Stimulated activated memory B cell treated with anti-CD40 and anti-IgM and Interleukin-4, amounts not matched to agents 10 μg/mL and 1 μg/mL and 100 μg/mL, for 72 hours (primary cell): ENCODE data around the gene TCEANC2.
"Not testable (repeated sequence)": the region's sequence is repeated elsewhere in the genome, so short reads cannot be mapped to it uniquely, and the experiment has no call there.

Experiments used
- ATAC-seq: fragments of 150-1000 bp; cut with Tn5 transposase; 2 replicates; pipeline ENCODE4 v1.10.0; 2021
- H3K27ac Mint-ChIP-seq: one replicate; pipeline ENCODE4 v1.8.0; 2022; ENCODE audit warnings: mild to moderate bottlenecking, mixed read lengths
- H3K27me3 Mint-ChIP-seq: one replicate; pipeline ENCODE4 v1.8.0; 2022; ENCODE audit warnings: mixed read lengths
- H3K36me3 Mint-ChIP-seq: one replicate; pipeline ENCODE4 v1.8.0; 2022; ENCODE audit warnings: mixed read lengths
- H3K4me1 Mint-ChIP-seq: one replicate; pipeline ENCODE4 v1.8.0; 2022; ENCODE audit warnings: mixed read lengths
- H3K4me3 Mint-ChIP-seq: one replicate; pipeline ENCODE4 v1.8.0; 2022; ENCODE audit warnings: mild to moderate bottlenecking, moderate library complexity, mixed read lengths
- H3K9me3 Mint-ChIP-seq: one replicate; pipeline ENCODE4 v1.8.0; 2022; ENCODE audit warnings: mixed read lengths

TCEANC2 gene

DNA sequence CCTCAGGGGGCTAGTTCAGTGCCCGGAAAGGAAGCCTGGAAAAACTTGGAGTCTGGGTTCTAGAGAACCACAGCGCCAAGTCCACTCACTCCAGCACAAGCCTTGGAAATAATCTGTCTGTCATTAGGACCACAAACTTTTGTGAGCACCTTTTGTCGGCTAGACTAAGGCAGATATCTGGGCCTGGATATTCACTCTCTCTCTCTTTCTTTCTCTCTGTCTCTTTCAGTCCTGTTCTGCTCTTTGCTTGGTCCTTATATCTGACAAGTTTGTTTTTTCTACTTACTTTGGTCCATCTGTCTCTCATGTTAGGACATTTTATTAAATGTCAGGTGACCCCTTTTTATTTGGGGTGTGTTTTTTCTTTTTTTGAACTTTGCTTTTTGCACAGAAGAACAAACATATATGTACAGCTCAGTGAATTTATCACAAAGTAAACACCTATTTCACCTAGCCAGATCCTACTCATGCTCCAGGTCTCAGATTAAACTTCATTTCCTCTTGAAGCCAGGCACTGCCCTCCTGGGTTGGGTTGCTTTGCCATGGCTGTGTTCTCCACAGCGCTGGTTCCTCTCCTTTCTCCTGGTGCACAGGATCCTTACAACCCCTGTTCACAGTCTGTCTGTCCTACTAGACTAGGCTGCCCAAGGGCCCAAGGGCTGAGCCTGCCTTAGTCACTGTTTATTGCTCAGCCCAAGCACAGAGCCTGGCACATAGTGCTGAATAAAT lies 40.8 kb downstream of the TCEANC2 start:
- Mint-ChIP-seq H3K9me3 (no peaks in the 10 kb centered on the region), H3K4me3 (no peak overlapping the region), H3K4me1 (no peaks in the 10 kb centered on the region), H3K36me3 (peaks cover 50% of the 10 kb centered on the region), H3K27me3 (no peaks in the 10 kb centered on the region), H3K27ac (no peak overlapping the region)
- no peak for ATAC-seq

- H3K9me3 Mint-ChIP-seq, H3K4me1 Mint-ChIP-seq, H3K27me3 Mint-ChIP-seq, H3K27ac Mint-ChIP-seq, H3K4me3 Mint-ChIP-seq, ATAC-seq: not testable (repeated sequence)
- peaks cover 55% of the 10 kb centered on the region for H3K36me3 Mint-ChIP-seq
Measured at GRCh38 chr1:54094730-54095105, 41.3 kb downstream of the TCEANC2 start.

GRCh38 chr1:54095546-54096226 lies 42.3 kb downstream of the TCEANC2 start:
- Mint-ChIP-seq H3K36me3 (peaks cover 63% of the 10 kb centered on the region), H3K27ac (no peak overlapping the region), H3K4me3 (no peak overlapping the region), H3K4me1 (no peaks in the 10 kb centered on the region), H3K27me3 (no peaks in the 10 kb centered on the region), H3K9me3 (no peaks in the 10 kb centered on the region)
- no peak for ATAC-seq

GRCh38 chr1:54096227-54096876 lies 42.9 kb downstream of the TCEANC2 start:
- Mint-ChIP-seq H3K4me1 (no peaks in the 10 kb centered on the region), H3K27me3 (no peaks in the 10 kb centered on the region), H3K9me3 (no peaks in the 10 kb centered on the region), H3K36me3 (peaks cover 69% of the 10 kb centered on the region), H3K4me3 (no peak overlapping the region), H3K27ac (no peak overlapping the region)
- ATAC-seq, result no peak

DNA sequence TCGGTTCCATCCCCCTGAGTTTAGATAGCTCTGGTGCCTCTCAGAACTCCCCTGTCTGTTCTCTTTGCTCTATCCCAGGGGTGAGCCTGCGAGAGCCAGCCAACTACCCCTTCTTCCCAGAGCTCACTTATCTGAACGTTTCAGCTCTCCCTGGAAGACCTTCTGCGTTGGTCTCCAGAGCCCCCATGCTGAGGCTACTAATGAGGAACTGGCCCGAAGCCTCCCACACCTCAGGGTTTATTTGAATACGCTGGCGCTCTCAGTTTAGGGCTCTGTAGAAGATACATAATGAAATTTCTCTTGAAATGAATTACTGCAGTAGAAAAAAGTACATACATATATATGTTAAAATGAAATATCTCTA lies 43.5 kb downstream of the TCEANC2 start:
- no peak overlapping the region for H3K27ac Mint-ChIP-seq
- ATAC-seq, result peak; percentile 24
- no peaks in the 10 kb centered on the region for H3K4me1 Mint-ChIP-seq
- no peak overlapping the region for H3K4me3 Mint-ChIP-seq
- peaks cover 69% of the 10 kb centered on the region for H3K36me3 Mint-ChIP-seq
- H3K9me3 Mint-ChIP-seq, result peaks cover 1% of the 10 kb centered on the region
- no peaks in the 10 kb centered on the region for H3K27me3 Mint-ChIP-seq

GRCh38 chr1:54099061-54099610 lies 45.7 kb downstream of the TCEANC2 start:
- Mint-ChIP-seq H3K36me3 (peaks cover 75% of the 10 kb centered on the region), H3K27me3 (no peaks in the 10 kb centered on the region), H3K4me1 (no peaks in the 10 kb centered on the region), H3K27ac (no peak overlapping the region), H3K4me3 (no peak overlapping the region), H3K9me3 (peaks cover 6% of the 10 kb centered on the region)
- ATAC-seq, result no peak

GRCh38 chr1:54100500-54100899 lies 47.1 kb downstream of the TCEANC2 start:
- H3K36me3 Mint-ChIP-seq, result peaks cover 68% of the 10 kb centered on the region
- H3K9me3 Mint-ChIP-seq, result peaks cover 6% of the 10 kb centered on the region
- no peak overlapping the region for H3K4me3 Mint-ChIP-seq
- no peaks in the 10 kb centered on the region for H3K4me1 Mint-ChIP-seq
- ATAC-seq, result no peak
- no peaks in the 10 kb centered on the region for H3K27me3 Mint-ChIP-seq
- H3K27ac Mint-ChIP-seq, result no peak overlapping the region

- Mint-ChIP-seq H3K4me3 (no peak overlapping the region), H3K36me3 (peaks cover 48% of the 10 kb centered on the region), H3K9me3 (peaks cover 6% of the 10 kb centered on the region), H3K27me3 (no peaks in the 10 kb centered on the region), H3K27ac (no peak overlapping the region), H3K4me1 (no peaks in the 10 kb centered on the region)
- no peak for ATAC-seq
Measured at GRCh38 chr1:54103414-54103813, 50.0 kb downstream of the TCEANC2 start.

- not testable (repeated sequence) for H3K4me1 Mint-ChIP-seq, H3K4me3 Mint-ChIP-seq, H3K27ac Mint-ChIP-seq, H3K9me3 Mint-ChIP-seq, ATAC-seq, H3K27me3 Mint-ChIP-seq
- H3K36me3 Mint-ChIP-seq, result peaks cover 36% of the 10 kb centered on the region
Measured at GRCh38 chr1:54104613-54105012, 51.2 kb downstream of the TCEANC2 start.

DNA sequence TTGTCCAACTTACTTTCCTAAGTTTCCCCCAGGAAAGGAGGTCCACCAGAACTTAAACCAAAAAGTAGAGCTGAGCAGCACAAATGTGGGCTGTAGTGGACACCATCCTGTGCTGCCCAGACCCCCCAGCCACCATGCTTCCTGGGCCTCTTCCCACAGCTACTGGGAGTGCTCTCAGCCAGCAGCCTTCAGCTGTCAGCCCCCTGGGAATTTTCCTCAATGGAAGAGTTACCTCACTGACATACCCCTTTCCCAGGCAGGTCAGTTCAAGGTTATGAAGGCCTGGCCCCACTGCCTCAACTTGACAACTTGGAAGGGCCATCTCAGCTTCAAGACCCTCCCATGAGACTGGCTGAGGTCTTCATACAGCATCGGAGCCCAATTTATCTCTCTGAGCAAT lies 51.7 kb downstream of the TCEANC2 start:
- no peak for ATAC-seq
- no peaks in the 10 kb centered on the region for H3K4me1 Mint-ChIP-seq
- H3K27me3 Mint-ChIP-seq, result no peaks in the 10 kb centered on the region
- H3K27ac Mint-ChIP-seq, result no peak overlapping the region
- no peak overlapping the region for H3K4me3 Mint-ChIP-seq
- H3K36me3 Mint-ChIP-seq, result peaks cover 33% of the 10 kb centered on the region
- peaks cover 6% of the 10 kb centered on the region for H3K9me3 Mint-ChIP-seq

DNA sequence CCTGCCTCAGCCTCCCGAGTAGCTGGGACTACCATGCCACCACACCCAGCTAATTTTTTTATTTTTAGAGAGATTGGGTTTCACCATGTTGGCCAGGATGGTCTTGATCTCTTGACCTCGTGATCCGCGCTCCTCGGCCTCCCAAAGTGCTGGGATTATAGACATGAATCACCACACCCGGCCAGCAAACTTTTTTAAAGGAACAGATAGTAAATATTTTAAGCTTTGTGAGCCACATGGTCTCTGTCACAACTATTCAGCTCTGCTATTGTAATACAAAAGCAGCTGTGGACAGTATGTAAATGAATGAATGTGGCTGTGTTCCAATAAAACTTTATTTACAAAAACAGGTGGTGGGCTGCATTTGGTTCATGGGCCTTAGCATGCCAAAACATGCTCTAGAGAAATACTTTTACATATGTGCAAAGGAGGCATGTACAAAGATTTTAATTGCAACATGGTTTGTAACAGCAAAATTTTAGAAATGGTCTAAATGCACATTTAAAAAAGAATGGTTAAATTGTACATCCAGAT lies 52.4 kb downstream of the TCEANC2 start:
- H3K27ac Mint-ChIP-seq, result no peak overlapping the region

GRCh38 chr1:54107131-54107530 lies 53.7 kb downstream of the TCEANC2 start:
- no peak overlapping the region for H3K4me3 Mint-ChIP-seq
- ATAC-seq, result no peak
- H3K9me3 Mint-ChIP-seq, result peaks cover 3% of the 10 kb centered on the region
- no peaks in the 10 kb centered on the region for H3K4me1 Mint-ChIP-seq
- no peak overlapping the region for H3K27ac Mint-ChIP-seq
- no peaks in the 10 kb centered on the region for H3K27me3 Mint-ChIP-seq
- H3K36me3 Mint-ChIP-seq, result peaks cover 13% of the 10 kb centered on the region

More for the DNA sequence above, 52.4 kb downstream of the TCEANC2 start:
- peaks cover 6% of the 10 kb centered on the region for H3K9me3 Mint-ChIP-seq
- no peak overlapping the region for H3K4me3 Mint-ChIP-seq
- ATAC-seq, result no peak
- H3K36me3 Mint-ChIP-seq, result peaks cover 26% of the 10 kb centered on the region
- H3K4me1 Mint-ChIP-seq, result no peaks in the 10 kb centered on the region
- no peaks in the 10 kb centered on the region for H3K27me3 Mint-ChIP-seq

DNA sequence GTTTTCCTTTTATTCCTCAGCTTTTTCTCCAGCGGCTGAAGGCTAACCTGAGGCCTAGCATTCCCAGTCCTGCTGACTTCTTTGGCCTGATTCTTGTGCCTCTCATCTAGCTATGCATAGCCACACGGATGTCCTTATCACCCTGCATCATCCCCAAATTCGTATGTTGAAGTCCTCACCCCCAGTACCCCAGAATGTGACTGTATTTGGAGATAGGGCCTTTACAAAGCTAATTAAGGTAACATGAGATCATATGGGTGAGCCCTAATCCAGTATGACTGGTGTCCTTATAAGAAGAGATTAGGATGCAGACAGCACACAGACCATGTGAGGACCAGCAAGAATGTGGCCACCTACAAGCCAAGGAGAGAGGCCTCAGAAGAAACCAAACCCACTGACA lies 54.7 kb downstream of the TCEANC2 start:
- Mint-ChIP-seq H3K27me3 (no peaks in the 10 kb centered on the region), H3K36me3 (peaks cover 3% of the 10 kb centered on the region), H3K9me3 (no peaks in the 10 kb centered on the region), H3K4me3 (no peak overlapping the region), H3K4me1 (no peaks in the 10 kb centered on the region), H3K27ac (no peak overlapping the region)
- ATAC-seq, result no peak

GRCh38 chr1:54109129-54110090 lies 56.0 kb downstream of the TCEANC2 start:
- Mint-ChIP-seq H3K27ac (no peak overlapping the region), H3K4me1 (no peaks in the 10 kb centered on the region), H3K27me3 (no peaks in the 10 kb centered on the region)

More at GRCh38 chr1:54109129-54110090, 56.0 kb downstream of the TCEANC2 start:
- Mint-ChIP-seq H3K36me3 (no peaks in the 10 kb centered on the region), H3K9me3 (no peaks in the 10 kb centered on the region), H3K4me3 (no peak overlapping the region)
- no peak for ATAC-seq
